ENCODE results near the gene CENPT. TPM values are rescaled to one million over a fixed set of nuclear protein-coding genes. Genes with fewer than 3 reads are reported as not detected.

CENPT gene
- total and polyA plus RNA-seq, 2 donors from 2014 or later = 25.3 to 42.5 TPM

- no peak for TF ChIP-seq CTCF (IDR thresholded peaks at IDR 0.05; ENCODE audit: borderline replicate concordance, extremely low read depth, insufficient read depth)
- DNase-seq = no peak
- H3K4me3 ChIP-seq (ENCODE audit: low read length in 3 of 3) = no peak overlapping the region
- intact Hi-C loops (cut with DNase I) = no loop called here
- no peaks in the 10 kb centered on the region for H3K27me3 ChIP-seq (ENCODE audit: control insufficient read depth, insufficient read depth, low read length)
- H3K36me3 ChIP-seq (ENCODE audit: control insufficient read depth in 2 of 3, insufficient read depth in 3 of 3, low read length in 3 of 3) = peaks cover 4 to 77% (median 58%) of the 10 kb centered on the region in 3 donors
- H3K4me1 ChIP-seq (ENCODE audit: control insufficient read depth in 2 of 3, insufficient read depth in 2 of 3, low read depth in 1 of 3, low read length in 3 of 3) = peaks cover 0 to 11% (median 0%) of the 10 kb centered on the region in 3 donors
- no peak for FAIRE-seq
- H3K27ac ChIP-seq (ENCODE audit: low read depth in 2 of 2, low read length in 2 of 2) = no peak overlapping the region
- H3K9me3 ChIP-seq (ENCODE audit: control insufficient read depth in 2 of 3, insufficient read depth in 1 of 3, low read length in 3 of 3) = no peaks in the 10 kb centered on the region
- H3K9ac ChIP-seq (ENCODE audit: low read length in 3 of 3) = no peak overlapping the region
These were observed 32.4 kb upstream of the CENPT start for GRCh38 chr16:67879936-67880335.

GRCh38 chr16:67879462-67879861 lies 32.0 kb upstream of the CENPT start:
- Histone ChIP-seq H3K36me3 (ENCODE audit: control insufficient read depth in 2 of 3, insufficient read depth in 3 of 3, low read length in 3 of 3) (peaks cover 4 to 77% (median 58%) of the 10 kb centered on the region in 3 donors), H3K9ac (ENCODE audit: low read length in 3 of 3) (no peak overlapping the region), H3K27ac (ENCODE audit: low read depth in 2 of 2, low read length in 2 of 2) (no peak overlapping the region), H3K9me3 (ENCODE audit: control insufficient read depth in 2 of 3, insufficient read depth in 1 of 3, low read length in 3 of 3) (no peaks in the 10 kb centered on the region), H3K4me3 (ENCODE audit: low read length in 3 of 3) (no peak overlapping the region), H3K4me1 (ENCODE audit: control insufficient read depth in 2 of 3, insufficient read depth in 2 of 3, low read depth in 1 of 3, low read length in 3 of 3) (peaks cover 0 to 12% (median under 1%) of the 10 kb centered on the region in 3 donors), H3K27me3 (ENCODE audit: control insufficient read depth, insufficient read depth, low read length) (no peaks in the 10 kb centered on the region)
- DNase-seq (no peak), FAIRE-seq (no peak)
- TF ChIP-seq CTCF (IDR thresholded peaks at IDR 0.05; ENCODE audit: borderline replicate concordance, extremely low read depth, insufficient read depth) = no peak
- intact Hi-C loops (cut with DNase I) = no loop called here

GRCh38 chr16:67878846-67879245 lies 31.4 kb upstream of the CENPT start:
- no peaks in the 10 kb centered on the region for H3K27me3 ChIP-seq (ENCODE audit: control insufficient read depth, insufficient read depth, low read length)
- H3K4me3 ChIP-seq (ENCODE audit: low read length in 3 of 3) = no peak overlapping the region
- H3K9ac ChIP-seq (ENCODE audit: low read length in 3 of 3) = no peak overlapping the region
- H3K9me3 ChIP-seq (ENCODE audit: control insufficient read depth in 2 of 3, insufficient read depth in 1 of 3, low read length in 3 of 3) = no peaks in the 10 kb centered on the region
- intact Hi-C loops (cut with DNase I) = no loop called here
- DNase-seq (no peak), FAIRE-seq (no peak)
- H3K27ac ChIP-seq (ENCODE audit: low read depth in 2 of 2, low read length in 2 of 2) = no peak overlapping the region
- H3K36me3 ChIP-seq (ENCODE audit: control insufficient read depth in 2 of 3, insufficient read depth in 3 of 3, low read length in 3 of 3) = peaks cover 4 to 76% (median 58%) of the 10 kb centered on the region in 3 donors
- no peak for TF ChIP-seq CTCF (IDR thresholded peaks at IDR 0.05; ENCODE audit: borderline replicate concordance, extremely low read depth, insufficient read depth)
- H3K4me1 ChIP-seq (ENCODE audit: control insufficient read depth in 2 of 3, insufficient read depth in 2 of 3, low read depth in 1 of 3, low read length in 3 of 3) = peaks cover 0 to 18% (median 6%) of the 10 kb centered on the region in 3 donors

GRCh38 chr16:67878232-67878631 lies 30.7 kb upstream of the CENPT start:
- no peaks in the 10 kb centered on the region for H3K9me3 ChIP-seq (ENCODE audit: control insufficient read depth in 2 of 3, insufficient read depth in 1 of 3, low read length in 3 of 3)
- no peak for TF ChIP-seq CTCF (IDR thresholded peaks at IDR 0.05; ENCODE audit: borderline replicate concordance, extremely low read depth, insufficient read depth)
- H3K27me3 ChIP-seq (ENCODE audit: control insufficient read depth, insufficient read depth, low read length) = no peaks in the 10 kb centered on the region
- H3K9ac ChIP-seq (ENCODE audit: low read length in 3 of 3) = no peak overlapping the region
- no peak for DNase-seq
- H3K4me1 ChIP-seq (ENCODE audit: control insufficient read depth in 2 of 3, insufficient read depth in 2 of 3, low read depth in 1 of 3, low read length in 3 of 3) = peaks cover 0 to 21% (median 7%) of the 10 kb centered on the region in 3 donors
- no peak for FAIRE-seq
- intact Hi-C loops (cut with DNase I) = no loop called here
- no peak overlapping the region for H3K4me3 ChIP-seq (ENCODE audit: low read length in 3 of 3)
- no peak overlapping the region for H3K27ac ChIP-seq (ENCODE audit: low read depth in 2 of 2, low read length in 2 of 2)
- H3K36me3 ChIP-seq (ENCODE audit: control insufficient read depth in 2 of 3, insufficient read depth in 3 of 3, low read length in 3 of 3) = peaks cover 4 to 70% (median 58%) of the 10 kb centered on the region in 3 donors

Measured in kidney (tissue), 14 donors.